NCI-H226 (cell line): Measurements from ENCODE around the gene SAMM50.

Experiments
- DNase-seq: peaks from one replicate; pipeline ENCODE4 v3.0.0-alpha.2; 2015

Gene SAMM50

GRCh38 chr22:43955040-43955882 lies at the start of gene SAMM50:
SAMM50 (plus strand) TSS chr22:43955442; CDS start chr22:43955578, 136 bp downstream.
- peak; percentile 63 for DNase-seq

DNA sequence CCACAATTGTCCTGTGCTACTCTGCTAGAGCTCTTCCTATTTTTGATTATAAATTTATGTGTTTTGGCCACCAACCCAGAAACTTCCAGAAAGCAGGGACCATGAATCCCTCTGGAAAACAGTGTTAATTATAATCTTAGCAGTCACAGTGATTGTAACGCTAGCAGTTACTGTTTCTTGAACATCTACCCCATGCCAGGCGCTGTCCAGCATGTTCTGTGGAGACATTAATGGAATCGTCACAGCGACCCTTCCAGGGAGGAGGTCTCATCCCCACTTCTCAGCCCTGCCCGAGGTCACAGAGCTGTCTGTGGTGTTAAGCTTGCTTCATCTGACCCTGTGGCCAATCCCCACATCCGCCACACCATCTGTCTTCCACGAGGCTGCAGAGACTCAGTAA lies 49.6 kb upstream of the SAMM50 start:
- DNase-seq, result no peak

- DNase-seq, result no peak
Observed at GRCh38 chr22:43909708-43910107, 45.5 kb upstream of the SAMM50 start.

- no peak for DNase-seq
Observed at GRCh38 chr22:43910178-43910695, 45.0 kb upstream of the SAMM50 start.

DNA sequence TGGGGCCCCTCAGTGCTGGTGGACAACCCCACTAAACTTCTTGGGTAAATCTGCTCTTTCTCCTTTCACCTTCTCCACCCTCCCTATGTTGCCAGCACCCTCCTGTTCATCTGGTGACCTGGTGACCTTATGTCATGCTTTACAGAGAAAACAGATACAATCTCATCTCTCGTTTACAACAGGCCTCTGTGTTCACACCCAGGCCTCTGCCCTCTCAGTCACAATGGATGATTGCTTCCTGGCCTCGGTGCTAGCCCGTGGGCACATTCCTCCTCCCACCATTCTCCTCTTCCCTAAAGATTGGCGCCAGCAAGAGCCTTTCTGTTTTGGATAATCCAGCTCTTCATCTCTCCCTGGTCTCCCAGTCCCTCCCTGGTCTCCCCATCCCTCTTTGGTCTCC lies 43.9 kb upstream of the SAMM50 start:
- no peak for DNase-seq

- no peak for DNase-seq
Observed at GRCh38 chr22:43917521-43917920, 37.7 kb upstream of the SAMM50 start.

- DNase-seq, result no peak
Observed at GRCh38 chr22:43919106-43919973, 35.9 kb upstream of the SAMM50 start.

DNA sequence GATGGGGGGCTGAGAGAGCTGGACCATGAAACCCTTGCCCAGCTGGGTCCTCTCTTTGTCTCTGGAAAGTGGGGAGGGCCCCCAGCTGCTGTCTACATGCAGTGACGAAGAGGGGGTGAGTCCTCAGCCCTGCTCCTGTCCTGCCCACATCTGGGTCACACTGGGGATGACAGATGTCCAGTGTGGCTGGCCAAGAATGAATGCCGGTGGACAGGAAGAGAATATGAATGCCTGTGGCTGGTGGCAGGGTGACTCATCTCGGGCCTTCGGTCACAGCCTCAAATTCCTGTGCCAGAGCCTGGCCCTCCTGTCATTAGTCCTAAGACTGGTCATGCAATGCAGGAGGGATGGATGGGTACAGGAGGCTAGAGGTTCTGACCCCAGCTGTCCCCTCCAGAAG lies 33.9 kb upstream of the SAMM50 start:
- no peak for DNase-seq

GRCh38 chr22:43922123-43922522 lies 33.1 kb upstream of the SAMM50 start:
- DNase-seq, result no peak

GRCh38 chr22:43923191-43923590 lies 32.1 kb upstream of the SAMM50 start:
- peak; percentile 14 for DNase-seq

GRCh38 chr22:43923631-43924464 lies 31.4 kb upstream of the SAMM50 start, which contains the start of gene PNPLA3:
PNPLA3 (plus strand) TSS chr22:43923805; CDS start chr22:43923912, 107 bp downstream.
- DNase-seq, result peak; percentile 50

GRCh38 chr22:43924877-43925276 lies 30.4 kb upstream of the SAMM50 start:
- no peak for DNase-seq

- DNase-seq, result no peak
Observed at GRCh38 chr22:43925433-43926348, 29.6 kb upstream of the SAMM50 start.

GRCh38 chr22:43926349-43926710 lies 28.9 kb upstream of the SAMM50 start:
- no peak for DNase-seq

GRCh38 chr22:43928468-43928867 lies 26.8 kb upstream of the SAMM50 start:
- no peak for DNase-seq

GRCh38 chr22:43928908-43929307 lies 26.3 kb upstream of the SAMM50 start:
- DNase-seq, result no peak

GRCh38 chr22:43931771-43932170 lies 23.5 kb upstream of the SAMM50 start:
- DNase-seq, result no peak

GRCh38 chr22:43941449-43941848 lies 13.8 kb upstream of the SAMM50 start:
- no peak for DNase-seq

GRCh38 chr22:43944670-43945430 lies 10.4 kb upstream of the SAMM50 start:
- DNase-seq, result no peak

- DNase-seq, result peak; percentile 14
Observed at GRCh38 chr22:43945632-43946383, 9.4 kb upstream of the SAMM50 start.
